ENCODE measurements around the gene ARL15. TPM values are rescaled to one million over a fixed set of nuclear protein-coding genes. Genes with fewer than 3 reads are reported as not detected.

The ARL15 gene
- total RNA-seq, 3 donors from 2014 or later = 5.4 to 6.3 (median 6.1) TPM

GRCh38 chr5:54009357-54009756 lies 301.0 kb downstream of the ARL15 start:
- ATAC-seq (no peak), DNase-seq (no peak)
- peaks cover 8% of the 10 kb centered on the region for H3K36me3 Mint-ChIP-seq (ENCODE audit: insufficient read depth)
- H3K4me3 Mint-ChIP-seq = no peak overlapping the region
- H3K9me3 Mint-ChIP-seq = peaks cover 9% of the 10 kb centered on the region
- H3K27me3 Mint-ChIP-seq (ENCODE audit: low read depth) = no peaks in the 10 kb centered on the region
- H3K4me1 Mint-ChIP-seq (ENCODE audit: low read depth) = no peaks in the 10 kb centered on the region

GRCh38 chr5:54007827-54008777 lies 302.3 kb downstream of the ARL15 start:
- Mint-ChIP-seq H3K36me3 (ENCODE audit: insufficient read depth) (peaks cover 3% of the 10 kb centered on the region), H3K4me3 (no peak overlapping the region), H3K9me3 (no peaks in the 10 kb centered on the region), H3K27me3 (ENCODE audit: low read depth) (no peaks in the 10 kb centered on the region), H3K4me1 (ENCODE audit: low read depth) (no peaks in the 10 kb centered on the region)
- DNase-seq (no peak), ATAC-seq (no peak)

GRCh38 chr5:54004697-54005096 lies 305.7 kb downstream of the ARL15 start:
- no peak for DNase-seq
- peaks cover 5% of the 10 kb centered on the region for H3K36me3 Mint-ChIP-seq (ENCODE audit: insufficient read depth)
- no peaks in the 10 kb centered on the region for H3K4me1 Mint-ChIP-seq (ENCODE audit: low read depth)
- H3K9me3 Mint-ChIP-seq = no peaks in the 10 kb centered on the region
- no peaks in the 10 kb centered on the region for H3K27me3 Mint-ChIP-seq (ENCODE audit: low read depth)
- ATAC-seq = no peak
- H3K4me3 Mint-ChIP-seq = no peak overlapping the region

GRCh38 chr5:54002779-54003178 lies 307.6 kb downstream of the ARL15 start:
- Mint-ChIP-seq H3K4me3 (no peak overlapping the region), H3K27me3 (ENCODE audit: low read depth) (no peaks in the 10 kb centered on the region), H3K36me3 (ENCODE audit: insufficient read depth) (peaks cover 12% of the 10 kb centered on the region), H3K9me3 (no peaks in the 10 kb centered on the region), H3K4me1 (ENCODE audit: low read depth) (no peaks in the 10 kb centered on the region)
- DNase-seq (no peak), ATAC-seq (no peak)

GRCh38 chr5:54001976-54002775 lies 308.2 kb downstream of the ARL15 start:
- Mint-ChIP-seq H3K36me3 (ENCODE audit: insufficient read depth) (peaks cover 15% of the 10 kb centered on the region), H3K4me1 (ENCODE audit: low read depth) (no peaks in the 10 kb centered on the region)
- ATAC-seq = no peak

GRCh38 chr5:54000011-54000410 lies 310.4 kb downstream of the ARL15 start:
- no peaks in the 10 kb centered on the region for H3K27me3 Mint-ChIP-seq (ENCODE audit: low read depth)
- no peak overlapping the region for H3K4me3 Mint-ChIP-seq
- no peaks in the 10 kb centered on the region for H3K4me1 Mint-ChIP-seq (ENCODE audit: low read depth)
- DNase-seq (no peak), ATAC-seq (no peak)
- H3K9me3 Mint-ChIP-seq = no peaks in the 10 kb centered on the region
- peaks cover 15% of the 10 kb centered on the region for H3K36me3 Mint-ChIP-seq (ENCODE audit: insufficient read depth)

More at GRCh38 chr5:54001976-54002775, 308.2 kb downstream of the ARL15 start:
- no peaks in the 10 kb centered on the region for H3K27me3 Mint-ChIP-seq (ENCODE audit: low read depth)
- no peaks in the 10 kb centered on the region for H3K9me3 Mint-ChIP-seq
- no peak for DNase-seq
- no peak overlapping the region for H3K4me3 Mint-ChIP-seq

- no peaks in the 10 kb centered on the region for H3K4me1 Mint-ChIP-seq (ENCODE audit: low read depth)
- DNase-seq (no peak), ATAC-seq (no peak)
- H3K36me3 Mint-ChIP-seq (ENCODE audit: insufficient read depth) = peaks cover 17% of the 10 kb centered on the region
- H3K4me3 Mint-ChIP-seq = no peak overlapping the region
- H3K9me3 Mint-ChIP-seq = no peaks in the 10 kb centered on the region
- H3K27me3 Mint-ChIP-seq (ENCODE audit: low read depth) = no peaks in the 10 kb centered on the region
Observed at GRCh38 chr5:53997736-53998627, 312.4 kb downstream of the ARL15 start.

GRCh38 chr5:53996008-53996407 lies 314.4 kb downstream of the ARL15 start:
- H3K4me3 Mint-ChIP-seq = no peak overlapping the region

GRCh38 chr5:53994148-53994547 lies 316.2 kb downstream of the ARL15 start:
- no peak for ATAC-seq
- no peaks in the 10 kb centered on the region for H3K27me3 Mint-ChIP-seq (ENCODE audit: low read depth)
- DNase-seq = no peak
- no peaks in the 10 kb centered on the region for H3K9me3 Mint-ChIP-seq
- H3K36me3 Mint-ChIP-seq (ENCODE audit: insufficient read depth) = peaks cover 17% of the 10 kb centered on the region
- H3K4me1 Mint-ChIP-seq (ENCODE audit: low read depth) = no peaks in the 10 kb centered on the region
- no peak overlapping the region for H3K4me3 Mint-ChIP-seq

More at GRCh38 chr5:53996008-53996407, 314.4 kb downstream of the ARL15 start:
- H3K27me3 Mint-ChIP-seq (ENCODE audit: low read depth) = no peaks in the 10 kb centered on the region
- peaks cover 17% of the 10 kb centered on the region for H3K36me3 Mint-ChIP-seq (ENCODE audit: insufficient read depth)
- DNase-seq (no peak), ATAC-seq (no peak)
- no peaks in the 10 kb centered on the region for H3K9me3 Mint-ChIP-seq
- H3K4me1 Mint-ChIP-seq (ENCODE audit: low read depth) = no peaks in the 10 kb centered on the region

- ATAC-seq = no peak
- Mint-ChIP-seq H3K36me3 (ENCODE audit: insufficient read depth) (peaks cover 10% of the 10 kb centered on the region), H3K4me1 (ENCODE audit: low read depth) (no peaks in the 10 kb centered on the region), H3K9me3 (no peaks in the 10 kb centered on the region), H3K27me3 (ENCODE audit: low read depth) (no peaks in the 10 kb centered on the region), H3K4me3 (no peak overlapping the region)
- no peak for DNase-seq
Observed at GRCh38 chr5:53991942-53992341, 318.4 kb downstream of the ARL15 start.

- H3K36me3 Mint-ChIP-seq (ENCODE audit: insufficient read depth) = peaks cover 24% of the 10 kb centered on the region
- no peaks in the 10 kb centered on the region for H3K4me1 Mint-ChIP-seq (ENCODE audit: low read depth)
- DNase-seq (no peak), ATAC-seq (no peak)
- no peak overlapping the region for H3K4me3 Mint-ChIP-seq
- peaks cover 17% of the 10 kb centered on the region for H3K9me3 Mint-ChIP-seq
- no peaks in the 10 kb centered on the region for H3K27me3 Mint-ChIP-seq (ENCODE audit: low read depth)
Observed at GRCh38 chr5:53987101-53987500, 323.3 kb downstream of the ARL15 start.

GRCh38 chr5:53985796-53986195 lies 324.6 kb downstream of the ARL15 start:
- Mint-ChIP-seq H3K36me3 (ENCODE audit: insufficient read depth) (peaks cover 24% of the 10 kb centered on the region), H3K4me1 (ENCODE audit: low read depth) (no peaks in the 10 kb centered on the region), H3K27me3 (ENCODE audit: low read depth) (no peaks in the 10 kb centered on the region), H3K4me3 (no peak overlapping the region), H3K9me3 (peaks cover 17% of the 10 kb centered on the region)
- DNase-seq = no peak
- ATAC-seq = no peak

- H3K9me3 Mint-ChIP-seq = peaks cover 21% of the 10 kb centered on the region
- H3K4me3 Mint-ChIP-seq = no peak overlapping the region
- no peaks in the 10 kb centered on the region for H3K4me1 Mint-ChIP-seq (ENCODE audit: low read depth)
- no peaks in the 10 kb centered on the region for H3K27me3 Mint-ChIP-seq (ENCODE audit: low read depth)
- ATAC-seq (no peak), DNase-seq (no peak)
- H3K36me3 Mint-ChIP-seq (ENCODE audit: insufficient read depth) = peaks cover 29% of the 10 kb centered on the region
Observed at GRCh38 chr5:53984971-53985370, 325.4 kb downstream of the ARL15 start.

Data from activated T-cell treated with anti-CD3 and anti-CD28 coated beads, Interleukin-2, amount 50 U/mL, for 4 hours (primary cell).